GM18508 (cell line): ENCODE results near the gene SORCS2.

Source experiments
- ATAC-seq: cut with Tn5 transposase; IDR thresholded peaks from one replicate; pipeline ENCODE4 v1.9.1; 2021; ENCODE audit warnings: moderate number of reproducible peaks; ENCODE audit not compliant: insufficient read depth, unreplicated experiment

SORCS2 gene

GRCh38 chr4:7753271-7753670, 560.9 kb downstream of the SORCS2 start:
- ATAC-seq, result no peak

DNA sequence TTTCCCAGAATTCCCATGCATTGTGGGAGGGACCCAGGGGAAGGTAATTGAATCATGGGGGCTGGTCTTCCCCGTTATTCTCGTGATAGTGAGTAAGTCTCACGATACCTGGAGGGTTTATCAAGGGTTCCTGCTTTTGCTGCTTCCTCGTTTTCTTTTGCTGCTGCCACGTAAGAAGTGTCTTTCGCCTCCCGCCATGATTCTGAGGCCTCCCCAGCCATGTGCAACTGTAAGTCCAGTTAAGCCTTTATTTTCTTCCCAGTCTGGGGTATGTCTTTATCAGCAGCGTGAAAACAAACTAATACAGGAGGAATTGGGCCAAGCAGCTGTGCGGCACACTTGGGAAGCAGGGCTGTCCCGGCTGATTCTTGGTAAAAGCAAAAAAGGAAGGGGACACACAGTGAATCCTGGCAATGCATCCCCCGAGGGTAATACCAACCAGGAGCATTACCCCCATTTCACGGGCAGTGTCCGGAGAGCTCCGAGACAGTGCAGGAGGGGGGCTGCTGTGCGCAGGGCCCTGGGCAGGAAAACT, 561.7 kb downstream of the SORCS2 start:
- ATAC-seq, result no peak

DNA sequence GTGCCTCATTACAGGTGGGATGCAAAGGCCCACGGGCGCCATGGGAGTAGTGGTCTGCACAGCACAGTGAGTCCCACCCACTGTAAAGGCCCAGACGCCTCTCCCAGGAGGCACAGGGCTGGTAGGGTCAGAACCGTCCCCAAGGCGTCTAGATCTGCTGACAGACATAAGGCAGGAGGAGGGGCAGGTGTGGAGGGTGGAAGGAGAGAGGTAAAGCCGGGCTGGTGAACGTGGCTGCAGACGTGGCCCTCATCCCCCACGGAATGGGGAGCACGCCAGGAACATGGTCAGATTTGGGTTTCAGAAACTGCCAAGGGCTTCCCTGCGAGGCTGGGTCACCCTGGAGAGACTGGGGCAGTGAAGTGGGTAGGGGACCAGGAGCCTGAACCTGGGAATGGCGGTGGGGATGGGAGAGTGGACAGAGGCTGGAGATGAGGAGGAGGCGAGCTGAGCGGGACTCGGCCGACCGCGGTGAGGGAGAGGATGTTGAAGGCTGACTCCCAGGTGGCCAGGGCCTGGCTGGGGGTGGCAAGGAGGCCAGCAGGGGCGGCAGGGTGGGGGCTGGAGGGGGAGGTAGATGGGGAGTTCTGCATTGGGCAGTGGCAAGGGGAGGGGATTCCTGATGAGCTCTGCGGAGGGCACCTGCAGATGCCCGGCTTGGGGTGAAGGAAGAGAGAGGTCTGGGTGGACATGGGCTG, 562.4 kb downstream of the SORCS2 start:
- ATAC-seq, result no peak

GRCh38 chr4:7755561-7755960, 563.2 kb downstream of the SORCS2 start:
- no peak for ATAC-seq

DNA sequence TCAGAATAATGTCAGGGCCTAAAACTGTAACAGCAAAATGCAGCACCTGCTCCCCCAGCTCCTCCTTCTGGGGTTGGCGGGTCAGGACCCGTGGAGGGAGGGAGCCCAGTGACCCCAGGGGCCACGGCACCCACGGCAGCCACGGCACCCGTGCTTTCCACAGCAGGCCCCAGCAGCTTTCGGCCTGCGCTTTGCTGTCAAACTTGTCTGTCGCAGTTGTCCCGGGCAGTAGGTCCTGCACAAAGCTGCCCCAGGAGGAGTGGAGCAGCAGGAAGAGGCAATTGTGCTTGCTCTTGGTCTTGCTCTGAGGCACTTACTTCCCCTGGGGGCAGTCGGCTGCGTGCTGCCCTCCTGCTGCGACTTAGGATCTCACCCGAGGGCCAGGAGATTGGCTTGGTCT, 563.7 kb downstream of the SORCS2 start:
- no peak for ATAC-seq

GRCh38 chr4:7756561-7757355, 564.4 kb downstream of the SORCS2 start:
- no peak for ATAC-seq

DNA sequence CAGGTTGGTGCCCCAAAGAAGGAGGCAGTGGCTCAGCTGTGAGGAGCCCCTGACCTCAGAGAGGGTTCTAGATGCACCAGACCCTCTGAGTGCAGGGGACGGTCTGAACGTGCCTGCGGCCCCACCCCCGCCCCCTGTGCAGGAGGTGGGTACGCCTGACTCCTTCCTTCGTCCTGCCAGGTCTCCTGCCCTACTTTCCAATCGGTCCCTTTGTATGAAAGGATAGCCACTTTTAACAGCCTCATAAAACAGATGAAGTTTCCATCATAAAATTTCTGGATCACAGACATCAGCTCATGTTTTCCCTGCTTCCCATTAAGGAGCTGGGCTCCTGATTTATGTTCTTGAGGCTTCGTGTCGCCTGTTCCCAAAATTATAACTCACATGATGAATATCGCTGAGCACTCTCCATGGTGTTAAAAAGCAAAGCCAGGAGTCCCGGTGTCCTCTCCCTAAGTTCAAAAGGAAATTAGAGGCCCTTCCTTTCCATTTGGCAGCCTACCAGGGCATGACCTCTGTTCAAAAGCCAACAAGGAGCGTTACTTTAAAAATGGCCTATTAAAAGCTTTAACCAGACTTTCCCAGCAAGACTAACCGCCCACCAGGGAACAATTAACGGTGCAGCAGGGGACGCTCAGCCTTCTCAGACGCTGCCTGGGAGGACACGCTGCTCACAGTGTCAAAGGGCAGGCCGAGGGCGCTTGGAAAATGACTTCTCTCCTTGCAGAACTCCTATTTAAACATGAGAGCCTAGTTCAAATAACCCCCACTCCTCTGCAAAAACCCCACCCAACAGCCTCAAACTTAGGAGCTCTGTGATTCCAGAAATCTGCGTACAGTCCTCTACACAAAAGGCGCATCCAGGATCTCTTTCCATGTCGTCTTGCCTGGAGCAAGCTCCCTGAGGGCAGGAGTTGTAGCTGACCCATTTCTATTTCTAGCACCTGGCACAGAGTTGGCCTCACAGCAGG, 565.4 kb downstream of the SORCS2 start:
- no peak for ATAC-seq

DNA sequence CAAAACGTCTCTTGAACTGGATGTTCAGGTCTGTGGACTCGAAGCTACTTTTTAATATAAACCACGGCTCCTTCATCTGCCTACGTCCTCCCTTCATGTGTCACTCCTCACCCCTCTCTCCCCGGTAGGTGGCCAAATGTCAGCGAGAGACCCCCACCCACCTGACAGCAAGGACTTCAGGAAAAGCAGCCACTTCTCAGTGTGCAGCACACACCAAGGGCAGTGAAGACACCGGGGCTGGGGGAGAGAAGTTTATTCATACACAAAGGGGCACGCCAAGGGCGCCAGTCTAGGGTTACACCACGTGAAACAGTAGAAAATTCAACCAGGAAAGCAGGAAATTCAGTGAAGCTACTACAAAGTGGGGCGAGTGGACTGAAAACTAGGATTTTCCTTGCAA, 566.1 kb downstream of the SORCS2 start:
- ATAC-seq, result no peak

- ATAC-seq, result no peak
Observed at GRCh38 chr4:7759216-7759615, 566.9 kb downstream of the SORCS2 start.

DNA sequence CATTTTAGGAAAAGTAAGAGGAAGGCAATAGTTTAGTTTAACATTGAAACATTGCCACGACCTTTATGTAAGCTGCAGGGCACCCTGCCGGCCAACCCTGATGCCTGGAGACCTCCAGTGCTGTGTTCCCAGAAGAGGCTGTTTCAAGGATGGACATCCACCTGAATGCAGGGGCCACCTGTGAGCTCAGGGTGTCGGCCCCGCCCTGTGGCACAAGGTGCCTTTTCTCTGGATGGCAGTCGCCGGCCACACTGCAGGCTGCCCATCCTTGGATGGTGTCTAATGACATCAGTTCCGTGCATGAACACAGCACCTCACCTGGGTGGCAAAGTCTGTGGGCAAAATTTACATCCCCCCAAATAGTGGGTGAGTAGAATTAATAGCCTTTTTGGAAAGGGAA, 567.3 kb downstream of the SORCS2 start:
- no peak for ATAC-seq

GRCh38 chr4:7760228-7760627, 567.9 kb downstream of the SORCS2 start:
- ATAC-seq, result no peak

GRCh38 chr4:7760706-7761105, 568.4 kb downstream of the SORCS2 start:
- no peak for ATAC-seq

GRCh38 chr4:7761312-7761711, 569.0 kb downstream of the SORCS2 start:
- ATAC-seq, result no peak

- ATAC-seq, result no peak
Observed at GRCh38 chr4:7761720-7762119, 569.4 kb downstream of the SORCS2 start.

DNA sequence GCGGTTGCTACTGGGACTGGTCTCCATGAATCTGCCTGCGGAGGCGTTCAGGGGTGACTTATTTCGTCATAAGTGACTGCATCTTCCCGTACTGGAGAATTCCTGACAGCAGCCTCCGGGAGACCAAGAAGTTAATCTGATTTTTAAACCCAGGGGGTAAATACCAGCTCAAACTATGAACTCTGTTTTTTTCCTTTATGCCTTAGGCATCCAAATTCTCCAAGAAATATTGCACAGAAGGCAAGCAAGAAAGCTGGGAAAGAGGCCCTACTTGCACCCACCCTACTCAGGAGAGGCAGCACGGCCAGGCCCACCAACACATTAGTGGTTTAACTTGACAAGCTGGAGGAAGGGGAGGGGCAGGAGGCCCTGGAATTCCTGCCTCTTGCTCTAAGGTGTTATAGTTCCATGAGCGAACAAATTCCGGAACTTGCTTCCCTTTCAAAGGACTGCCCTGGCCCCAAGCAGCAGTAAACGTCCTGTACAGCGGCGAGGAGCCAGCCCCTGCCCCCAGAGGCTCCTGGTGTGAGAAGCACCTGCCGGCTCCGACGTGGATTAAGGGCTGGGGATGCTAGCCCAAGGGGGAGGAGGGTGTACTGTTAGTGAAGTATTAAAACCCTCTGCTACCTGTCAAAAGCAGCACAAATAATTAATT, 570.2 kb downstream of the SORCS2 start:
- ATAC-seq, result no peak

- no peak for ATAC-seq
Observed at GRCh38 chr4:7763106-7763505, 570.8 kb downstream of the SORCS2 start.

DNA sequence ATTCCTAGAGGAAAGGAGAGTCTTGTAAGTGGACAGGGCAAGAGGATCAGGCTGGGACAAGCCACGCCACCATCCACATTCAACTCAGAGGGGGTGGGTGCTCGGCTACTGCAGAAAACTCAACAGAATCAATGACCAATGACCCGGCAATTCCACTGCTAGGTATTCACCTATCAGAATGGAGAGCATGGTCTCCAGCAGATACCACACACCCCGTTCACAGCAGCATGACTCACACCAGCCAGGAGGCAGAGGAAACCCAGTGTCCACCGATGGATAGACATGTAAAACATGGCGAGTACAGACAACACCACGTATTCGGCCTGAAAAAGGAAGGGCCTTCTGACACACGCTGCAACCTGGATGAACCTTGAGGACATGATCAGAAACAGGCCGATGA, 571.5 kb downstream of the SORCS2 start:
- no peak for ATAC-seq

DNA sequence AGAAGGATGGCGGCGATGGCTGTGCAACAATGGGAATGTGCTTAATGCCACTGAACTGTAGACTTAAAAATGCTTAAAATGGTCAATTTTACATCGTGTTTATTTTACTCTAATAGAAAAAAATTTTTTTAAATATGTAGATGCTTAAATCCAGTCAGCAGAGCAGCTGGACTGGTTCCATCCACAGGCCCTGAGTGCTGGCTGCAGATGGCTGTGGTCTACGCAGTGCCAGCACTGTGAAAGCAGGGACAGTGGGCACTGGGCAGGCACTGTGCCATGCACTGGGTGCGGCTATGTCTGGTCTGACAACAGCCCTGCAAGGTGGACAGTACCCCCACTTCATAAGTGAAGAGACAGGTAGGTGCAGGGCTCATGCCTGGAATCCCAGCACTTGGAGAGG, 572.1 kb downstream of the SORCS2 start:
- ATAC-seq, result no peak

DNA sequence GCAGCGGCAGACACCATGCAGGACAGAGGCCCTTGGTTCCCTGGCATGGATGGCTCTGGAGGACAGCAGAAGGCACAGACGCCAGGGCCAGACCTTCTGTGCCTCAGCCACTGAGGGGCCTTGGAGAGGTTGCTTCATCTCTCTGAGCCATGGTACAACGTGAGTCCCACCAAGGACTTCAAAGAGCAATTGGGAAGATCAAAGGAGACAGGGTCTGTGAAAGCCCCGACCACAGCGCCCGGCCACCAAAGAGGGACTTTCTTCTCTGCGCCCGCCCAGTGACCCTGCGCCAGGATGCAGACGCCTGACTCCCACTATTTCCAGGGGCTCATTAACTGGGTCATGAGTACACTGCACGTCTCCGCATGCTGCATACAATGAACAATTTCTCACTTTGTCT, 573.3 kb downstream of the SORCS2 start:
- no peak for ATAC-seq

- ATAC-seq, result no peak
Observed at GRCh38 chr4:7766086-7766485, 573.7 kb downstream of the SORCS2 start.
